ENCODE results near the gene GOLGA8J. TPM values are rescaled to one million over a fixed set of nuclear protein-coding genes. Genes with fewer than 3 reads are reported as not detected.
"Not testable (repeated sequence)": the region's sequence is repeated elsewhere in the genome, so short reads cannot be mapped to it uniquely, and the experiment has no call there.

The GOLGA8J gene
- total RNA-seq, 4 donors from 2014 or later = 2.8 TPM; not detected in 3

DNA sequence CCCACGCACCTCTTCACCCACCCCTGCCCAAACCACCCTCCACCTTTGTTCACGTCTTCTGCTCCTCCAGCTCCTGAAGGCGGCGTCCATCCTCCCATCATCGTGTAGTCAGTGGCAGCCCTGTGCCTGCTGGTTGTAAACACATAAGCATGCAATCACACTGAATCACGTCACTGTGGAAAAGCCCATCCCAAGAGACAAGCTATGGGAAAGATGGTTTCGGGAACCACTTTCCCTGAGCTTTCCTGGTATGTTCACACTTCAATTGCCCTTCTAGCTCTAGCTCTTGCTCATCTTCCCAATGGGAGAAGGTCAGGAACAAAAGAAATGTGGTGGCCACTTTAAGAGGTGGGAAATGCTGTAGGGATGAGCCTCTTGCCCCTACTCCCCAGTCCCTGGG, 14.4 kb upstream of the GOLGA8J start:
- WGBS = 86% methylated on average over 7 of the region's 7 CpGs
- H3K4me1 ChIP-seq = no peaks in the 10 kb centered on the region
- no peak overlapping the region for H3K4me3 ChIP-seq
- no peaks in the 10 kb centered on the region for H3K9me3 ChIP-seq
- H3K27me3 ChIP-seq = no peaks in the 10 kb centered on the region
- TF ChIP-seq EP300 (IDR thresholded peaks at IDR 0.05) (no peak), POLR2AphosphoS5 (IDR thresholded peaks at IDR 0.05) (no peak), POLR2A (IDR thresholded peaks at IDR 0.05) (no peak)
- TF ChIP-seq, protein P1, sequence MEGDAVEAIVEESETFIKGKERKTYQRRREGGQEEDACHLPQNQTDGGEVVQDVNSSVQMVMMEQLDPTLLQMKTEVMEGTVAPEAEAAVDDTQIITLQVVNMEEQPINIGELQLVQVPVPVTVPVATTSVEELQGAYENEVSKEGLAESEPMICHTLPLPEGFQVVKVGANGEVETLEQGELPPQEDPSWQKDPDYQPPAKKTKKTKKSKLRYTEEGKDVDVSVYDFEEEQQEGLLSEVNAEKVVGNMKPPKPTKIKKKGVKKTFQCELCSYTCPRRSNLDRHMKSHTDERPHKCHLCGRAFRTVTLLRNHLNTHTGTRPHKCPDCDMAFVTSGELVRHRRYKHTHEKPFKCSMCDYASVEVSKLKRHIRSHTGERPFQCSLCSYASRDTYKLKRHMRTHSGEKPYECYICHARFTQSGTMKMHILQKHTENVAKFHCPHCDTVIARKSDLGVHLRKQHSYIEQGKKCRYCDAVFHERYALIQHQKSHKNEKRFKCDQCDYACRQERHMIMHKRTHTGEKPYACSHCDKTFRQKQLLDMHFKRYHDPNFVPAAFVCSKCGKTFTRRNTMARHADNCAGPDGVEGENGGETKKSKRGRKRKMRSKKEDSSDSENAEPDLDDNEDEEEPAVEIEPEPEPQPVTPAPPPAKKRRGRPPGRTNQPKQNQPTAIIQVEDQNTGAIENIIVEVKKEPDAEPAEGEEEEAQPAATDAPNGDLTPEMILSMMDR (IDR thresholded peaks at IDR 0.05) = no peak
- H3K36me3 ChIP-seq = no peaks in the 10 kb centered on the region
- no peak for DNase-seq (ENCODE audit: low spot score in 2 of 2)
- H3K27ac ChIP-seq = no peak overlapping the region

DNA sequence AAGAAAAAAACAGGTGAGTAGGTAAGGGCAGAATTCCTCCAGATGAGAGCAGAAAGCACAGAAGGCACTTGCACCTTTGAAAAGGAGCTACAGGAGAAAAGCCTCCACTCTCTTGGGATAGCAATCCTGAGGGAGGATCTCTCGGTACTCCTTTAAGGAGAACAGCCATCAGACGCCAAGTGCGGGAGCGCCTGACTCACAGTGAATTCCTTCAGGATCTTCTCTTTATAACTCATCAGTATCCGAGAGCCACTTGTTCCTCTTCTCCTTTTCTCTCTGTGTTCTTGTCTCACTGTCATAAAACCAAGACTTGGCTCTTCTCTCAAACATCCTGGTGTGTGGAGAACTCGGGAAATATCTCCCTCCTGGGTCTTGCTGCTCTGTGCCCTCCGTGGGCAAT, 10.1 kb upstream of the GOLGA8J start:
- WGBS = 69% methylated on average over 7 of the region's 7 CpGs
- H3K4me3 ChIP-seq = no peak overlapping the region
- H3K4me1 ChIP-seq = peaks cover 4% of the 10 kb centered on the region
- no peaks in the 10 kb centered on the region for H3K36me3 ChIP-seq
- no peak for DNase-seq (ENCODE audit: low spot score in 2 of 2)
- H3K9me3 ChIP-seq = no peaks in the 10 kb centered on the region
- H3K27me3 ChIP-seq = no peaks in the 10 kb centered on the region
- no peak overlapping the region for H3K27ac ChIP-seq
- no peak for TF ChIP-seq EP300 (IDR thresholded peaks at IDR 0.05)
- TF ChIP-seq, protein P1 (IDR thresholded peaks at IDR 0.05) = no peak
- no peak for TF ChIP-seq POLR2AphosphoS5 (IDR thresholded peaks at IDR 0.05)
- no peak for TF ChIP-seq POLR2A (IDR thresholded peaks at IDR 0.05)

DNA sequence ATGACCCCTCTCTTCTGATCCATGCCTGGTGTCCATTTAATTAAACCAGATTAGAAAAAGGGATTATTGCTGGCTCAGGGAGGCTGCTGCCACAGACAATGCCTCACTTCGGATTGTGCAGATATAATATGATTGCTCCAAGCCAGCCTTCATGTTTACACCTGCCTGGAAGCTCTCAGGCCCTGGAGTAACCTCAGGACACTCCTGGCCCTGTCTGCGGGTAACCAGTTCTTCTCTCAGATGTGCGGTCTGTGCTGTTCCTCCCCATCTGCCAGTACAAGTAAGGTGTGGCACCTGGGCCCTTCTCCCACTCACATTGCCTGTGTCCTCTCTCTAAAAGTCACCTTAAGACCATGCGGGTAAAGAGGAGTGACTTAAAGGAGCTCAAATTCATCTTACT, 8.8 kb upstream of the GOLGA8J start:
- H3K4me3 ChIP-seq = no peak overlapping the region
- H3K4me1 ChIP-seq = peaks cover 4% of the 10 kb centered on the region
- 60% methylated on average over 4 of the region's 4 CpGs for WGBS

DNA sequence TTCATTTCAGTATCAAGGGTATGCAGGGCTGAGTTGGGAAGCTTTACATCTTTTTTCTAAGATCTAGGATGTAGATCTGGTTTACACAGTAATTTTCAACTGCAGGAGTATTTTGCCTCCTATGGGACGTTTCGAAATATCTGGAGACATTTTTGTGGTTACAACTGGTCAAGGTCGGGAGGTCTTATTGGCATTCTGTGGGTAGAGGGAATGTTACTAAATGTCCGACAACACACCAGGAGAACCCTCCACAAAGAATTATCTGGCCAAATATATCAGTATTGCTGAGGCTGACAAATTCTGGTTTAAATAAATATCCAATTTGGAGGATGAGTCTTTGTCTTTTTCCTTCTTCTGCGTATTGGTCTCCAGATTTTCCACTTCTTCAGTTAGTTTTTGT, 1.9 kb upstream of the GOLGA8J start:
- not testable (repeated sequence) for DNase-seq (ENCODE audit: low spot score in 2 of 2); H3K36me3 ChIP-seq; H3K4me3 ChIP-seq; H3K27me3 ChIP-seq; H3K9me3 ChIP-seq; H3K27ac ChIP-seq; H3K4me1 ChIP-seq
- WGBS = 70% methylated on average over 5 of the region's 5 CpGs

More for the DNA sequence above, 8.8 kb upstream of the GOLGA8J start:
- Histone ChIP-seq H3K36me3 (no peaks in the 10 kb centered on the region), H3K9me3 (no peaks in the 10 kb centered on the region), H3K27ac (no peak overlapping the region), H3K27me3 (no peaks in the 10 kb centered on the region)
- TF ChIP-seq, protein P1 (IDR thresholded peaks at IDR 0.05) = no peak
- TF ChIP-seq POLR2A (IDR thresholded peaks at IDR 0.05) = no peak
- no peak for TF ChIP-seq POLR2AphosphoS5 (IDR thresholded peaks at IDR 0.05)
- TF ChIP-seq EP300 (IDR thresholded peaks at IDR 0.05) = no peak
- no peak for DNase-seq (ENCODE audit: low spot score in 2 of 2)

DNA sequence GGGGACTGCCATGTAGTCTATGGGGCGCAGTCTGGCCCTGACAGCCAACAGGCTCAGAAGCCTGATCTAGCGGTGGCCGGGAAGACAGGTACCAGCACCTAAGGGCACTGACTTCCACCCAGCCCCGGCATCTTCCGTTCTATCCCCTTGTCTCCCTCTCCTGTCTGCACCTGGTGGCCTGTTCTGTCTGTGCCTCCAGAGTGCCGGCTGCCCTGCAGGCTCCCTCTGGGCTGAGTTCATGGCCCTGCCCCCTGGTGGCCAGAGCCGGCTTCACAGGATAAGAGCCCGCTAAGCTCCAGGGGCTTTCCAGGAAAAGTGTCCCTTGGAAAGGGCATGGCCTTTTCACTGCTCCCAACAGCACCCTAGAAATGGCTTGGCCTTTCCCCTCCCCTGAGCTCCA, 15.1 kb downstream of the GOLGA8J start:
- WGBS = no CpG with 5 or more reads among the region's 8 CpGs
- not testable (repeated sequence) for H3K4me3 ChIP-seq; H3K27ac ChIP-seq; H3K9me3 ChIP-seq; DNase-seq (ENCODE audit: low spot score in 2 of 2); H3K36me3 ChIP-seq; H3K4me1 ChIP-seq; H3K27me3 ChIP-seq

DNA sequence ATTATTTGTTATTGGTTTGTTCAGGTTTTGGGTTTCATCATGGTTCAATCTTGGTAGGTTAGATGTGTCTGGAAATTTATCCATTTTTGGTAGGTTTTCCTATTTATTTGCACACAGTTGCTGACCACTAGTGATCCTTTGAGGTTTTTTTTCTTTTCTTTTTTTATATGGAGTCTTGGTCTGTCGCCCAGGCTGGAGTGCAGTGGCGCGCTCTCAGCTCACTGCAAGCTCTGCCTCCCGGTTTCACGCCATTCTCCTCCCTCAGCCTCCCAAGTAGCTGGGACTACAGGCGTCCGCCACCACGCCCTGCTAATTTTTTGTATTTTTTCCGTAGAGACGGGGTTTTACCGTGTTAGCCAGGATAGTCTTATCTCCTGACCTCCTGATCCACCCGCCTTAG, 20.1 kb downstream of the GOLGA8J start:
- H3K4me3 ChIP-seq; DNase-seq (ENCODE audit: low spot score in 2 of 2): not testable (repeated sequence)

DNA sequence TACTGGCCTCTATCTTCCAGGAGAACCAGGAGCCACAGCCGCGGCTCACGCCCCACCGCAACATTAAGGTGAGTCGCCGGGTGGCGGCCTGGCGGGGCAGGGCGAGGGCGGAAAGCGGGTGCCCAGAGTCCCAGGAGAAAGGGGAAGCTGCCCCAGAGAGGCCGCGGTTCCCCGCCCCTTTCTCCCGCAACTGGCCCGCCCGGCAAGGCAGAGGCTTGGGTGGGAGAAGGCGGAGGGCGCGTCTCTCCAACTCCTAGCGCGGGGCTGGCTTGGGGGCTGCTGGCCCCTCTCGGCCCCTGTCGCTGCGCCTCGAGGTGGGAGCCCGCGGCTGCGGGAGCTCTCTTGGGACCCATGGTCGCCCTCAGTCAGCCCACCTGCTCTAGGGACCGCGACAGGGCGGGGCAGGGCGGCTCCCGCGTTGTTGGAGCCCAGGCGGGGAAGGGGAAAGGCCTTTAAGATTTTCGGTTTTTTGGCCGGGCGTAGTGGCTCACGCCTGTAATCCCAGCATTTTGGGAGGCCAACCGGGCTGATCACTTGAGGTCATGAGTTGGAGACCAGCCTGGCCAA, 21.3 kb downstream of the GOLGA8J start:
- not testable (repeated sequence) for H3K4me1 ChIP-seq
- no CpG with 5 or more reads among the region's 42 CpGs for WGBS

More for the DNA sequence above, 20.1 kb downstream of the GOLGA8J start:
- not testable (repeated sequence) for H3K9me3 ChIP-seq, H3K36me3 ChIP-seq, H3K4me1 ChIP-seq, H3K27me3 ChIP-seq, H3K27ac ChIP-seq
- no CpG with 5 or more reads among the region's 12 CpGs for WGBS

DNA sequence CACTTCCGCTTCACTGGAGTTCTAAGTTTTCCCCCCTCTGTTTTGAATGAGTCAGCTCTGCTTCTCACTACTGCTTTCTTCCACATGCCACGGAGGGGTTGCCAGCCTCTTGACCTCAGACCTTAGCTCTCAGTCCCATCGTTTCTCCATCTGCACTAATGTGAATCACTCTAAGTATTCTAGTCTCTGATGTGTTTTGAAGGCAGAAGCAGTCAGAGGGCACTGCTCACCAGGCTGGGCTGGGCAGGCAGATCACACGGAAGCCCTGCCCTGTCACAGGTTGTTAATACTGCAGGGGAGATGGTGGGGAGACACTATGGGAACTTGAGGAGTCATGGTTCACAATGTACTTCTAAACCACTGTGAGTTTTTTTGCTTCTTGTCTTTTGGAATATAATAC, 27.8 kb downstream of the GOLGA8J start:
- not testable (repeated sequence) for H3K4me1 ChIP-seq; H3K36me3 ChIP-seq; H3K27ac ChIP-seq; H3K4me3 ChIP-seq; DNase-seq (ENCODE audit: low spot score in 2 of 2); H3K9me3 ChIP-seq; H3K27me3 ChIP-seq
- WGBS = no CpG with 5 or more reads among the region's 4 CpGs

More for the DNA sequence above, 21.3 kb downstream of the GOLGA8J start:
- H3K27me3 ChIP-seq; H3K4me3 ChIP-seq; DNase-seq (ENCODE audit: low spot score in 2 of 2); H3K27ac ChIP-seq; H3K36me3 ChIP-seq; H3K9me3 ChIP-seq: not testable (repeated sequence)

DNA sequence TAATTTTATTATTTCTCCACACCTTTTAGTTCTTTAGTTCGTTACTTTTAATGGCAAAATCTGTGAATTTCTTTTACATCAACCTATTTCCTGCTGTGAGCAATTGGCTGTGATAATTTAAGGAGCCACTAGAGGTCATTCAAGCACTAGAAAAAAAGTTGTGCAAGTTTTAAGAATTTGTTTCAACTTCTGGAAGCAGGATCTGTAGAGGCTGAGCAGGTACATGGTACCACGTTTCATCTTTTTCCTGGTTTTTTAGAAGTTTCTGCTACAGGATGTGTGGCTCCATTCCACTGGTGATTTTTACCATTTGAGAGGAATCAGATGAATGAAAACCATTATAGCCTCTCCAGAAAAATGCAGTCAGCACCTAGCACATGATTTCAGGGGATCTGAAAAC, 47.3 kb downstream of the GOLGA8J start:
- H3K27me3 ChIP-seq; H3K27ac ChIP-seq; DNase-seq (ENCODE audit: low spot score in 2 of 2); H3K36me3 ChIP-seq; H3K9me3 ChIP-seq; H3K4me3 ChIP-seq; H3K4me1 ChIP-seq: not testable (repeated sequence)
- WGBS = 0% methylated on average over 1 of the region's 2 CpGs

DNA sequence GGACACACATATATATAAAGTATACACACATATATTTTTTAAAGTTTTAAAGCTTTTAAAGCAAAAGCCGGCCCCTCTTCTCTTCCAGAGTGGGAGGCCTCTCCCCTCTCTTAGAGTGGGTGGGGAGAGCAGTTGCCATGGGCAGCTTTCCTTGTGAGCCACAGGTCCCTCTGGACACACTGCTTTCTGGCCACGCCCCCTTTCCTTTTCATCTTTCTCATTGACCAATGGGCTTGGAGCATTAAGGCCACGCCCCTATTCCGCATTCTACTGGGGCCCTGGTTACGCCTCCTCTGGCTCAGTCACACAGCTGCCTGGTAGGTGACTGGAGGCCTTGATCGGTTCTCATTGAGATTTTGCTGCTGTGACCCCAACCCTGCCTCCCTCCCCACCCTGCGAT, 52.0 kb downstream of the GOLGA8J start, which contains the start of gene GOLGA8T:
Gene GOLGA8T, plus strand, starts transcription at position 301 of the 400 bp plus-strand sequence. Its CDS starts 98 bp downstream, at position 399.
- not testable (repeated sequence) for H3K4me1 ChIP-seq; H3K27ac ChIP-seq; H3K36me3 ChIP-seq; DNase-seq (ENCODE audit: low spot score in 2 of 2); H3K9me3 ChIP-seq; H3K27me3 ChIP-seq; H3K4me3 ChIP-seq
- WGBS = no CpG with 5 or more reads among the region's 7 CpGs
